HUES64 (cell line): Measurements from ENCODE around the gene TAOK1.

ENCODE experiments used
- H3K27ac ChIP-seq: 2 replicates; pipeline ENCODE4 v1.7.0; 2013; ENCODE audit warnings: low read depth, low read length, inconsistent platforms
- H3K27me3 ChIP-seq: 2 replicates; pipeline ENCODE4 v1.6.1; 2013; ENCODE audit warnings: mild to moderate bottlenecking, low read length; ENCODE audit not compliant: insufficient read depth
- H3K36me3 ChIP-seq: 2 replicates; pipeline ENCODE4 v1.6.1; 2013; ENCODE audit warnings: mild to moderate bottlenecking, low read length; ENCODE audit not compliant: insufficient read depth
- H3K4me1 ChIP-seq: 2 replicates; pipeline ENCODE4 v1.6.1; 2013; ENCODE audit warnings: mild to moderate bottlenecking, low read length, moderate library complexity; ENCODE audit not compliant: insufficient read depth
- H3K4me3 ChIP-seq: 2 replicates; pipeline ENCODE4 v1.5.1; 2013; ENCODE audit warnings: mild to moderate bottlenecking, low read length, moderate library complexity
- H3K9ac ChIP-seq: 2 replicates; pipeline ENCODE4 v1.6.1; 2013; ENCODE audit warnings: mild to moderate bottlenecking, low read depth, low read length
- H3K9me3 ChIP-seq: 2 replicates; pipeline ENCODE4 v1.6.1; 2013; ENCODE audit warnings: low read depth, low read length; ENCODE audit not compliant: insufficient read depth
- WGBS: fragments of 150-250, 120-280 bp; methylation state at CpG from one replicate; pipeline ENCODE4 v1.1.7; 2013; ENCODE audit warnings: missing lambda C conversion rate; 5-methylcytosine and 5-hydroxymethylcytosine counted together

TAOK1 gene

GRCh38 chr17:29572691-29573557, 182.8 kb downstream of the TAOK1 start:
- Histone ChIP-seq H3K4me3 (peak overlapping the region; percentile 36; the same call in 1 of the 2 replicates), H3K9me3 (no peaks in the 10 kb centered on the region), H3K27me3 (peaks cover 29% of the 10 kb centered on the region), H3K36me3 (peaks cover 28% of the 10 kb centered on the region), H3K27ac (no peak overlapping the region), H3K4me1 (peaks cover 8% of the 10 kb centered on the region), H3K9ac (peak overlapping the region; percentile 57; the same call in 1 of the 2 replicates)
- 19% methylated on average over 58 of the region's 62 CpGs for WGBS

DNA sequence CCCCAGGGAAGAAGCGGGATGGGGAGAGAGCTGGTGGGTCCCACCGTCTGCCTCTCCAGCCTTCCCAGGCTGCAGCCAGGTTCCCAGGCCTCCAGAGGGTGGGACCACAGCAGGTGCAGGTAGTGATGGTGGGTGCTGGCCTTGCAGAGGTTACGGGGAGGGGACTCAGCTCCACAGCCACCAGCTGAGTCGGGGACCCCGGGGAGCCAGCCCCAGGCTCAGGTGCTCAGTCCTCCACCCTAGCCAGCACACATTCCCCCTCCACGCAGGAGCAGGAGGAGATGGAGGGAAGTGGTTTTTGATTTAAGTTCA, 183.4 kb downstream of the TAOK1 start:
- Histone ChIP-seq H3K4me1 (peaks cover 8% of the 10 kb centered on the region), H3K9ac (no peak overlapping the region), H3K4me3 (no peak overlapping the region), H3K9me3 (no peaks in the 10 kb centered on the region), H3K36me3 (peaks cover 33% of the 10 kb centered on the region), H3K27me3 (peaks cover 26% of the 10 kb centered on the region), H3K27ac (no peak overlapping the region)
- 91% methylated on average over 6 of the region's 6 CpGs for WGBS

DNA sequence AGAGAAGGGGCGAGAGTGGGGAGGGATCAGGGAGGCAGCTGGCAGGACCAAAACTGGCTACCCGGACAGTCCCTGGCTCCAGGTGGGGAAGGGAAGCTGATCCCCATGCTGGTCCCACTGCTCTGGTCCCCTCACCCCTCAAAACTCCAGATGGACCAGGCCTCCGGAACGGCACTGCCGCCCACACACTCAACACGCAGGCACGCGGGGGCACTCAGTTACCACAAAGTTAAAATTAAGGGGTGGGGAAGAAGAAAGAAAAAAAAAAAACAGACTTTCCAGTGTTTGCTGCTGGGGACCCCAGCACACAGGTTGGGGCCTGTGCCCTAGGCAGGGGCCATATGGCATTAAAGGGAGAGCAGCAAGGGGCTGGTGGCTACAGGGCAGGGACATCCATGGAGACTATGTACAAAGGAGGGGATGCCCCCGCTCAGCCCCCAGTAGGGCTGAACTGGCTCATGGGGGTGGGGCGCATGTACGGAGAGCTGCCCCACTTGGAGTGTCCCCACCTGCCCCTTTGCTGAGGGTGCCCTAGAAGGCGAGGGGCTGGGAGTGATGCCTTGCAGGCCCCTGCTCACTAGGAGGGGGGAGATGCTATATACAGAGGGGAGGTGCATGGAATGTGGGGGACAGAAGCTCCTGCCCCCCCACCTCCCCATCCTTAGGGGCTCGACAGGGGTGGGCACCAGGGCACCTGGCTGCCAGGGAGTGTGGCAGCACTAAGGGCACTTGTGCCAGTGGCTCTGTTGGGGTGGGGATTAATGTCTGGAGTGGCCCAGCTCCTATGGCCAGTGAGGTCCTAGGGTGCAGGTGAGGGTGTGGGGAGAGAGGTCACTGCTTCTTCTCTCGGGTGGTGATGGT, 183.9 kb downstream of the TAOK1 start:
- WGBS: 97% methylated on average over 14 of the region's 14 CpGs

DNA sequence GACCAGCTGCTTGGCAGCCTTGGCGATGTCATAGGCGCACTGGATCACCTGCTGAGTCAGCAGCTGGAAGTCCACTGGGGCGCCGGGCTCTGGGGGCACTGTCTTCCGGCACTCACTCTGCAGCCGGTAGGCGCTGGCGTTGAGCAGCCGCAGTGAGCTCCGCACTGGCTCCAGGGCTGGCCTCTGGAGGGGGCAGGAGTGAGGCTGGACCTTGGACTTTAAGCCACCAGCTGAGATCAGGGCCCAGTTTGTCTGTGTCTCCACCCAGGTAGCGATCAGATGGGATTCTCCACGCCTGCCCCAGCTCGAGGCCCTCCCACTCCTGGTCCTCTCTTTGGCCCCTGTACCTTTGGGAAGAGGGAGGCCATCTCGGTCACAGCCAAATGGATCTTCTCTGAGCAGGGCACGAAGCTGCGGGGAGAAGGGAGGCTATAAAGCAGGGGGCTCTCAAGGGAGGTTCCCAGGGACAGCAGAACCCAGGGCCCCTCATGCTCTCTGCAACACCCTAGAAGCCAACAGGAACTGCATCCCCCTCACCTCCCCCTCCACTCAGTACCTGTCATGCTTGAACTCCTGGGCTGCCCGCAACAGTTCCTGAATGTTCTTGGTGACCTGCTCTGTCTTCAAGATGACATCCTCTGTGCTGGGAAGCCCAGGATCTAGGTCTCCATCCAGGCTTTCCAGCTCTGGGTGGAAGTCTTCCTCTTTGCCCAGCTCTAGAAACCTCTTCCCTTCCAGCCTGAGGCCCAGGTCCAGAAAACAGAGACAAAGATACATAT, 184.8 kb downstream of the TAOK1 start:
- Histone ChIP-seq H3K27me3 (peaks cover 20% of the 10 kb centered on the region), H3K27ac (no peak overlapping the region), H3K4me1 (peaks cover 4% of the 10 kb centered on the region; the same call in 1 of the 2 replicates), H3K9me3 (no peaks in the 10 kb centered on the region), H3K36me3 (peaks cover 38% of the 10 kb centered on the region), H3K4me3 (no peak overlapping the region), H3K9ac (no peak overlapping the region)
- WGBS: 95% methylated on average over 17 of the region's 17 CpGs

More for the DNA sequence above, 183.9 kb downstream of the TAOK1 start:
- H3K9ac ChIP-seq: no peak overlapping the region
- H3K27ac ChIP-seq: no peak overlapping the region
- H3K4me1 ChIP-seq: peaks cover 7% of the 10 kb centered on the region
- H3K9me3 ChIP-seq: no peaks in the 10 kb centered on the region
- no peak overlapping the region for H3K4me3 ChIP-seq
- H3K36me3 ChIP-seq: peaks cover 34% of the 10 kb centered on the region
- H3K27me3 ChIP-seq: peaks cover 26% of the 10 kb centered on the region

DNA sequence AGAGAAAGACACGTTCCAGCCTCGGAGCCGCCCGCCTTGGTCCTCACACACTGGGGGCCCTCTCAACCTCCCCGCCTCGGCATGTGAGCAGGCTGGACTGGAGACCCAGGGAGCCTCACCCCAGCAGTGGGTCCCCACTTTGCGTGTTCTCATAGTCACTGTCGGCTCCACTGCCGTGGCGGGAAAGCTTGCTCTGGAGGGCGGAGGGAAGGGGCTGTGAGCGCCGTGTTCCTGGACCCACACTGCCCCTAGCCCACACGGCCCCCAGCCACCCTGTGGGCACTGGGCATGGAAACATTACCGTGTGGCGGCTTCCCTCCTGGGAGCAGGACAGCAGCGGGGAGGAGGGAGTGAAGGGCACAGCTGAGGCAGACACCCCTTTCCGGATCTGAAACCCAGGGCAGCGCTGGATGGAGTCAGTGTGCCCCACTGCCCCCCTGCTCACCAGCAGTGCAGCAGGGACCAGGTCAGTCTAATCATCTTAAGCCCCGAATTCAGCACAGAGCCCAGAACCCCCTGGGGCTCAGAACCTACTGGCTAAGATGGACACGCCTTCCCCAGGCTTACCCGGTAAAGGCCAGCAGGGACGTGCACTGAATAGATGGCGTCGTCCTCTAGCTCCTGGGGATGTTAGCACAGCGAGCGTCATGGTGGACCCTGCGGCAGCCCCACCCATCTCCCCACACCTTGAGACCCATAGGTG, 185.5 kb downstream of the TAOK1 start:
- H3K27ac ChIP-seq: no peak overlapping the region
- peaks cover 39% of the 10 kb centered on the region for H3K36me3 ChIP-seq
- H3K4me3 ChIP-seq: no peak overlapping the region
- H3K9me3 ChIP-seq: no peaks in the 10 kb centered on the region
- no peak overlapping the region for H3K9ac ChIP-seq
- 94% methylated on average over 28 of the region's 28 CpGs for WGBS
- peaks cover 17% of the 10 kb centered on the region for H3K27me3 ChIP-seq
- H3K4me1 ChIP-seq: peaks cover 4% of the 10 kb centered on the region; the same call in 1 of the 2 replicates

DNA sequence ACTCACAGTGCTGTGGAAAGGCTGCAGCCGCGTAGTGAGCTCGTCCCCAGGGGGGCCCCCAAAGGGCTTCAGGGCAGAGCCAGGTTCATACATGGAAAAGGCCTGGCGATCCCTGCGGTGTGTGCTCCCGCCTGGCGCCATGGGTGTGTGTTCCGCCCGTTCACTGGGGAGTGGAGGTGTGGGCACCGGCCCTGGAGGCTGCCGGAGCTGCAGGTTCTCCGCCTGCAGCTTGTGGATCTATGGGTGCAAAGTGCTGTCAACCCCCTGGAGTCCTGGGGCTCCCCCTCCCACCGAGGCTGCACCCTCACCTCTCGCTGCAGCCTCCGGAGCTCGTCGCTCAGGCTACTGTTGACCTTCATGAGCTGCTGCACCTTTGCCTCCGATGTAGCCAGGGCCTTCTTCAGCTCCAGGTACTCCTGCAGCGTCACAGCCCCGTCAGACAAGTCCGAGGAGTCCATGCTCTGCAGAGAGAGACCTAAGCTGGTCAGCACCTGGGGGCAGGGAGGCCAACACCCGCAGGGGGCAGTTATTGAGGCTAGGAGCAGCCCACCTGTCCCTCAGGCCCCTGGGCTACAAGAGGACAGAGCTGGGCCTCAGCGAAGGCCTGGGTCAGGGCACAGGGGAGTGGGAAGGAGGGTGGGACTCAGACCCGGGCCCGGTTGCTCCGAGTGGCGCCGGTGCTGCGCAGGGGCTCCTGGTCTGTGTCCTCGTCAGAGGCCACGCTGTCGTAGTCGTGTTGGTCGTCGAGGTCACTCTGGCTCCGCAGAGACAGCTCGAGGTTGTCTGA, 186.2 kb downstream of the TAOK1 start:
- peaks cover 10% of the 10 kb centered on the region for H3K27me3 ChIP-seq
- H3K27ac ChIP-seq: no peak overlapping the region
- H3K36me3 ChIP-seq: peaks cover 39% of the 10 kb centered on the region
- no peak overlapping the region for H3K9ac ChIP-seq
- peaks cover 4% of the 10 kb centered on the region; the same call in 1 of the 2 replicates for H3K4me1 ChIP-seq
- H3K4me3 ChIP-seq: no peak overlapping the region
- H3K9me3 ChIP-seq: no peaks in the 10 kb centered on the region
- 96% methylated on average over 37 of the region's 37 CpGs for WGBS

GRCh38 chr17:29577001-29577370, 186.8 kb downstream of the TAOK1 start:
- Histone ChIP-seq H3K4me3 (no peak overlapping the region), H3K9ac (no peak overlapping the region), H3K9me3 (no peaks in the 10 kb centered on the region), H3K36me3 (peaks cover 42% of the 10 kb centered on the region), H3K27ac (no peak overlapping the region), H3K27me3 (peaks cover 5% of the 10 kb centered on the region), H3K4me1 (peaks cover 4% of the 10 kb centered on the region; the same call in 1 of the 2 replicates)
- 95% methylated on average over 9 of the region's 9 CpGs for WGBS

- 95% methylated on average over 22 of the region's 22 CpGs for WGBS
- Histone ChIP-seq H3K9ac (no peak overlapping the region), H3K4me1 (peaks cover 4% of the 10 kb centered on the region; the same call in 1 of the 2 replicates), H3K36me3 (peaks cover 48% of the 10 kb centered on the region), H3K27me3 (no peaks in the 10 kb centered on the region), H3K9me3 (no peaks in the 10 kb centered on the region), H3K4me3 (no peak overlapping the region), H3K27ac (no peak overlapping the region)
These were observed 187.4 kb downstream of the TAOK1 start for GRCh38 chr17:29577385-29578211.

- Histone ChIP-seq H3K27me3 (no peaks in the 10 kb centered on the region), H3K9me3 (no peaks in the 10 kb centered on the region), H3K4me1 (peaks cover 3% of the 10 kb centered on the region; the same call in 1 of the 2 replicates), H3K4me3 (no peak overlapping the region), H3K36me3 (peaks cover 50% of the 10 kb centered on the region), H3K27ac (no peak overlapping the region), H3K9ac (no peak overlapping the region)
- 95% methylated on average over 14 of the region's 14 CpGs for WGBS
These were observed 188.7 kb downstream of the TAOK1 start for GRCh38 chr17:29578626-29579485.
